GM23338 (cell line): ENCODE measurements around the gene CDH4. TPM values are rescaled to one million over a fixed set of nuclear protein-coding genes. Genes with fewer than 3 reads are reported as not detected.

Experiments
- ATAC-seq: fragments of 200-7000 bp; cut with Tn5 transposase; 3 replicates; pipeline ENCODE4 v1.9.1; 2020
- DNase-seq: peaks from one replicate; pipeline ENCODE4 v3.0.0-alpha.2; 2015; ENCODE audit warnings: low spot score
- H2AFZ ChIP-seq: fragments of 200-600 bp; sonication (generic); 2 replicates; pipeline ENCODE4 v1.8.0; 2016; ENCODE audit warnings: antibody characterized with exemption, mild to moderate bottlenecking, moderate library complexity
- H3F3A ChIP-seq: fragments of 200-600 bp; sonication (generic); replicated peaks from 2 replicates; pipeline ENCODE4 v1.8.0; 2017; ENCODE audit warnings: antibody characterized with exemption, mixed run types, low read depth
- H3K27ac ChIP-seq: fragments of 200-600 bp; sonication (generic); 2 replicates; pipeline ENCODE4 v1.6.1; 2016; ENCODE audit warnings: low read depth
- H3K27me3 ChIP-seq: fragments of 200-600 bp; sonication (generic); 2 replicates; pipeline ENCODE4 v1.8.0; 2016; ENCODE audit warnings: mild to moderate bottlenecking, mixed run types, moderate library complexity; ENCODE audit not compliant: insufficient read depth
- H3K36me3 ChIP-seq: fragments of 200-600 bp; sonication (generic); 2 replicates; pipeline ENCODE4 v1.8.0; 2016; ENCODE audit warnings: mild to moderate bottlenecking; ENCODE audit not compliant: insufficient read depth
- H3K4me1 ChIP-seq: fragments of 200-600 bp; sonication (generic); 2 replicates; pipeline ENCODE4 v1.8.0; 2016; ENCODE audit warnings: mild to moderate bottlenecking, moderate library complexity; ENCODE audit not compliant: insufficient read depth
- H3K4me2 ChIP-seq: fragments of 200-600 bp; sonication (generic); 2 replicates; pipeline ENCODE4 v1.7.1; 2017; ENCODE audit warnings: mixed run types
- H3K4me3 ChIP-seq: fragments of 200-600 bp; sonication (generic); 2 replicates; pipeline ENCODE4 v1.6.1; 2016; ENCODE audit warnings: mixed run types
- H3K79me2 ChIP-seq: fragments of 200-600 bp; sonication (generic); replicated peaks from 2 replicates; pipeline ENCODE4 v1.8.0; 2017; ENCODE audit warnings: mild to moderate bottlenecking; ENCODE audit not compliant: insufficient read depth
- H3K9me2 ChIP-seq: fragments of 200-600 bp; sonication (generic); 2 replicates; pipeline ENCODE4 v1.8.0; 2017; ENCODE audit not compliant: insufficient read depth
- H4K20me1 ChIP-seq: fragments of 200-600 bp; sonication (generic); replicated peaks from 2 replicates; pipeline ENCODE4 v1.8.0; 2017; ENCODE audit warnings: mild to moderate bottlenecking; ENCODE audit not compliant: insufficient read depth
- H3K27ac Mint-ChIP-seq: 2 replicates; pipeline ENCODE4 v1.8.0; 2020; ENCODE audit warnings: inconsistent platforms, mild to moderate bottlenecking, moderate library complexity, mixed read lengths
- H3K27me3 Mint-ChIP-seq: 3 replicates; pipeline ENCODE4 v1.8.0; 2022; ENCODE audit warnings: low read depth, mild to moderate bottlenecking, moderate library complexity, mixed read lengths, inconsistent platforms; ENCODE audit not compliant: insufficient read depth, poor library complexity
- H3K36me3 Mint-ChIP-seq: 3 replicates; pipeline ENCODE4 v1.8.0; 2021; ENCODE audit warnings: low read depth, mild to moderate bottlenecking, inconsistent platforms, moderate library complexity, mixed read lengths
- H3K4me1 Mint-ChIP-seq: 3 replicates; pipeline ENCODE4 v1.8.0; 2020; ENCODE audit warnings: mild to moderate bottlenecking, inconsistent platforms, mixed read lengths
- H3K4me3 Mint-ChIP-seq: 3 replicates; pipeline ENCODE4 v1.8.0; 2021; ENCODE audit warnings: moderate library complexity, mild to moderate bottlenecking, inconsistent platforms, mixed read lengths
- H3K9me3 Mint-ChIP-seq: 3 replicates; pipeline ENCODE4 v1.8.0; 2020; ENCODE audit warnings: moderate library complexity, mild to moderate bottlenecking, inconsistent platforms, mixed read lengths
- ETS1 ChIP-seq: IDR thresholded peaks from 2 replicates; pipeline ENCODE4 v1.6.1; 2016; ENCODE audit warnings: antibody characterized with exemption
- EZH2 ChIP-seq: fragments of 200-600 bp; sonication (generic); IDR thresholded peaks from one replicate; pipeline ENCODE4 v1.8.0; 2017; ENCODE audit warnings: antibody characterized with exemption, mild to moderate bottlenecking, low read depth; ENCODE audit not compliant: unreplicated experiment
- EZH2phosphoT487 ChIP-seq: fragments of 200-600 bp; sonication (generic); IDR thresholded peaks from one replicate; pipeline ENCODE4 v1.8.1; 2018; ENCODE audit warnings: antibody characterized with exemption; ENCODE audit not compliant: unreplicated experiment
- NANOG ChIP-seq: IDR thresholded peaks from 2 replicates; pipeline ENCODE4 v1.6.1; 2016; ENCODE audit warnings: antibody characterized with exemption, borderline replicate concordance
- STAT1 ChIP-seq: IDR thresholded peaks from one replicate; pipeline ENCODE4 v1.6.1; 2016; ENCODE audit warnings: antibody characterized with exemption; ENCODE audit not compliant: unreplicated experiment
- ZNF114 ChIP-seq: fragments of 250-450 bp; sonication (Bioruptor Pico); IDR thresholded peaks from 2 replicates; pipeline ENCODE4 v1.5.0; 2020; ENCODE audit warnings: mild to moderate bottlenecking, moderate library complexity
- ZNF462 ChIP-seq: fragments of 250-450 bp; sonication (Bioruptor Pico); IDR thresholded peaks from 2 replicates; pipeline ENCODE4 v1.5.0; 2020; ENCODE audit warnings: mild to moderate bottlenecking, moderate library complexity
- polyA plus RNA-seq: library from polyadenylated mRNA; unstranded; fragments of >200 nt; fragmentation: Nextera tagmentation; extraction: Ambion mirVana; gene quantifications from 2 replicates; pipeline ENCODE4 v1.2.1, GENCODE V29; 2016
- total RNA-seq: library from RNA; depleted of rRNA; stranded (reverse); fragments of >200 nt; shearing (Covaris generic); gene quantifications from 2 replicates; pipeline ENCODE4 v1.2.3, GENCODE V29; 2014
- TF ChIP-seq, protein P1 (sequence below), 2 experiments: fragments of 200-600 bp in 1 of 2; sonication (generic) in 1 of 2; conservative IDR thresholded peaks; 2 replicates each; pipeline versions ENCODE4 v1.5.1 to v1.6.1; 2016 to 2017; ENCODE audit warnings: antibody characterized with exemption in 2 of 2, low read depth in 2 of 2, mild to moderate bottlenecking in 2 of 2, moderate library complexity in 1 of 2

The CDH4 gene
- total and polyA plus RNA-seq, 2 experiments from 2014 or later: 1.2 to 4.2 TPM

GRCh38 chr20:61364147-61364546 lies 112.1 kb downstream of the CDH4 start:
- Histone ChIP-seq H4K20me1 (no peaks in the 10 kb centered on the region), H3F3A (no peaks in the 10 kb centered on the region), H2AFZ (no peak overlapping the region), H3K4me3 (no peak overlapping the region), H3K27me3 (0 out of 2 replicates have a peak, but pooled peaks cover 7% of the 10 kb centered on the region), H3K4me1 (no peaks in the 10 kb centered on the region), H3K79me2 (no peaks in the 10 kb centered on the region), H3K4me2 (no peak overlapping the region), H3K27ac (no peak overlapping the region), H3K9me2 (no peaks in the 10 kb centered on the region), H3K36me3 (no peaks in the 10 kb centered on the region)
- H3K9me3 Mint-ChIP-seq: peaks cover 29% of the 10 kb centered on the region
- peaks cover 40% of the 10 kb centered on the region for H3K27me3 Mint-ChIP-seq
- no peak for ATAC-seq
- DNase-seq: no peak
- peaks cover 2% of the 10 kb centered on the region; the same call in 2 of the 3 replicates for H3K4me1 Mint-ChIP-seq
- H3K27ac Mint-ChIP-seq: no peak overlapping the region
- peaks cover 33% of the 10 kb centered on the region for H3K36me3 Mint-ChIP-seq
- H3K4me3 Mint-ChIP-seq: no peak overlapping the region
- TF ChIP-seq EZH2 (no peak), EZH2phosphoT487 (no peak), ETS1 (no peak), ZNF114 (CRISPR knock-in tag) (no peak), ZNF462 (CRISPR knock-in tag) (no peak), STAT1 (no peak), NANOG (no peak)
- TF ChIP-seq, protein P1, sequence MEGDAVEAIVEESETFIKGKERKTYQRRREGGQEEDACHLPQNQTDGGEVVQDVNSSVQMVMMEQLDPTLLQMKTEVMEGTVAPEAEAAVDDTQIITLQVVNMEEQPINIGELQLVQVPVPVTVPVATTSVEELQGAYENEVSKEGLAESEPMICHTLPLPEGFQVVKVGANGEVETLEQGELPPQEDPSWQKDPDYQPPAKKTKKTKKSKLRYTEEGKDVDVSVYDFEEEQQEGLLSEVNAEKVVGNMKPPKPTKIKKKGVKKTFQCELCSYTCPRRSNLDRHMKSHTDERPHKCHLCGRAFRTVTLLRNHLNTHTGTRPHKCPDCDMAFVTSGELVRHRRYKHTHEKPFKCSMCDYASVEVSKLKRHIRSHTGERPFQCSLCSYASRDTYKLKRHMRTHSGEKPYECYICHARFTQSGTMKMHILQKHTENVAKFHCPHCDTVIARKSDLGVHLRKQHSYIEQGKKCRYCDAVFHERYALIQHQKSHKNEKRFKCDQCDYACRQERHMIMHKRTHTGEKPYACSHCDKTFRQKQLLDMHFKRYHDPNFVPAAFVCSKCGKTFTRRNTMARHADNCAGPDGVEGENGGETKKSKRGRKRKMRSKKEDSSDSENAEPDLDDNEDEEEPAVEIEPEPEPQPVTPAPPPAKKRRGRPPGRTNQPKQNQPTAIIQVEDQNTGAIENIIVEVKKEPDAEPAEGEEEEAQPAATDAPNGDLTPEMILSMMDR (conservative IDR thresholded peaks at IDR 0.05; ENCODE audit: low read depth in 2 of 2): no peak
